Activated CD4-positive, alpha-beta T cell treated with anti-CD3 and anti-CD28 coated beads, Interleukin-2, amount 50 U/mL, for 4 hours (primary cell): Measurements from ENCODE around the gene NTSR1.
A peak's percentile ranks its signal among the peaks of the same experiment; 100 is the strongest.

Experiments
- DNase-seq, 2 experiments: peaks; one replicate each; pipeline ENCODE4 v3.0.0-alpha.2; 2020

NTSR1 gene

DNA sequence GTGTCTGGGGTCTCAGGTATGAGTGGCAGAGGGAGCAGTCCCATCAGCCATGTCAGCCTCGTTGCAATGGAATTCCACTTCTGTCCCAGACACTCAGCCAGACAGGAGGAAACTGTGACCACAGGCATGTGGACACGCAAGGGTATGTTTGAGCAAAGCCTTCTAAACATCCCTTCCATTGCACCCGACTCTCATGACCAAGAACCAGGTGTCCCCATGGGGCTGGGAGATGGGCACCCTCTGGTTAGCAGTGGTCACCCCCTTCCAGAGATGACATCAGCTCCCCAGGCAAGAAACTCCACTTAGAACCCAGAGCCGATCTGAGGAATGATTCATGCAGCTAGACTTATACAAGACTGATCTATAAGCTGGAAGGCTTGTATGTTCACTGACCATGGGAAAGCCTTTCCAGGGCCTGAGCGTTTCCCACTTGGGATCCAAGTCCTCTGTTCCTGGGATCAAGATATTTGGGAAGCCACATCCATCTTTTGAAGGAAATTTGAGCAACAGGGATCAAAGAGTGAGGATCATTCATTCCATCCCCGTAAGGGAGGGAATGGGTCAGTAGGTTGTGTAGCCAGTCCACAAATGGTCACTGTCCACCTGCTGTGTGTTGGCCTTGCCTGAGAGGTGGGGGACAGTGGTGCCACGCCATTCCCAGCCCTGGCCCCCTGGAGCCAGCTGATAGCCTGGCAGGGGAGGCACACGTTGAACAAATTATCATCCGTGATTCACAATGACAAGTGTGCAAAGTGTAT lies 83.7 kb downstream of the NTSR1 start:
- DNase-seq: no peak

DNA sequence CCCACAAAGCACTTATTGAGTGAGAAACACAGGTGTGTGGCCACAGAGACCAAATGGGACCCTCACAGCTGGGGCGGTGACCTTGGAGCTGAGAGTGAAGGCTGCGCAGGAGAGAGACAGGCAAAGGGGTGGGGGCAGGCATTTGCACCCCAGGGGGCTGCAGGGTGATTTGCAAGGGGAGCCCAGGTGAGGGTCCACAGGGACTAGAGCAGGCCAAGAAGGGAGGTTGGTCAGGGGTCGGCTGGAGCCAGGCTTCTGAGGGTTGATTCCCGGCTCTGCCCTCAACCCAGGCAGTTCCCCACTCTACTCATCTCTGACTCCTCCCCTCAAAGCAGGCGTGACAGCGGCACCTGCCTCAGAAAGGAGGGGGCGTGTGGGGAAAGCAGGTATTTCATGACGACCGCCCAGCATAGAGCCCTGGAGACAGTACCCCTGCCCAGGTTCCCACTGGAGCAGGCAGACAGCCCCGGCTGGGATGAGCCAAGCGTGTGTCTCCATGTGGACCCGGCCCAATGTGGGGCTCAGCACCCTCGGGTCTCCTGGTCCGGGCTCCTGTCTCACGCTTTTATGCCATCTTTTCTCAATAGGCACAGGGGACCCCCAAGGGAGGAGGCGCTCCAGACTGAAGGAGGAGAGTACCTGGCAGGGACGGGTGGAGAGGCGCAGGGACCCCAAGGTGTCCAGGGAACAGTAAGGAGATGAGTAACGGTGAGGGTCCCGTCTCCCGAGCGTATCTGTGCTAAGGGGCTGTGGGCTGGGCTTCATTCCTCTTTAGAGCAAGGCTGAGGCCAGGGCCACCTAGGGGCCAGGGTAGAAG lies 84.5 kb downstream of the NTSR1 start:
- no peak for DNase-seq

DNA sequence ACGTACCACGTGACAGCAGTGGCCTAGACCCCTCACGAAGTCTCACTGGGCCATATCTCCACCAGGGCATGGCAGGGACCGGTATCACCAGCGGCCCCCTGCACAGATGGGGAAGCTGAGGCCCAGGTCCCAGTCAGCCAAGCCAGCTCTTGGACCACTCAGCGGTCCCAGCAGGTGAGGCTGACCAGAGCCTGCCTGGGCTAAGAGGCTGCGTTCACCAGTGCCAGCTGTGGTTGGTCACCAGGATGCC lies 85.0 kb downstream of the NTSR1 start:
- DNase-seq: no peak

DNA sequence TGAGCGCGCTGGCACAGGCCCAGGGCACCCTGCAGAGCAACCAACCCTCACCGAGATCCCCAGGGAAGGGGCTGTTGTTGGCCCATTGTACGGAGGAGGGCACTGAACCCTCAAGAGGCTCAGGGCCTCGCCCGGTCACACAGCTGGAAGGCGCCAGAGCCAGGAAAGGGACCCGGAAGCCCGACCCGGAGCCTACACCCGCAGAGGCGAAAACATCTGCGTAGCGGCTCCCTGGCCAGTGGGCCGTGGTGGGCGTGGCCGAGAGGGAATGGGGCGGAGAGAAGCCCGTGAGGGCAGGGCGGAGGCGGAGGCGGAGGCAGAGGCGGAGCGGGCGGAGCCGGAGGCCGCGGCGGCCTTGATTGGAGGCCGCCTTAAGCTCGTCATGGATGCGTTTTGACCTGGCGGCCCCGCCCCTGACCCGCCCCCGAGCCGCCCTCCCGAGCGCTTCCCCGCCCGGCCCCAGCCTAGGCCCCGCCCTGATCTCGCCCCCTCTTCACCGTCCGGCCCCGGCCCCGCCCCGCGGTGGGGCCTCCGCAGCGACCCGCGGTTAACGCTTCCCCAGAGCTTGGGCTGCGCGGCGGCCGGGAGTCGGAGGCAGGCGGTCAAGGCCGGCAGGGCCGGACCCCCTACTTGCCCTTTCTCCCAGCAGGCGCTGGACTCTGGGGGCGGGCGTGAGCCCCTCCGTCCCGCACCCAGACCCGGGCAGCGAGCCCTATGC lies 85.5 kb downstream of the NTSR1 start:
- DNase-seq: peak; percentile 87 to 88

DNA sequence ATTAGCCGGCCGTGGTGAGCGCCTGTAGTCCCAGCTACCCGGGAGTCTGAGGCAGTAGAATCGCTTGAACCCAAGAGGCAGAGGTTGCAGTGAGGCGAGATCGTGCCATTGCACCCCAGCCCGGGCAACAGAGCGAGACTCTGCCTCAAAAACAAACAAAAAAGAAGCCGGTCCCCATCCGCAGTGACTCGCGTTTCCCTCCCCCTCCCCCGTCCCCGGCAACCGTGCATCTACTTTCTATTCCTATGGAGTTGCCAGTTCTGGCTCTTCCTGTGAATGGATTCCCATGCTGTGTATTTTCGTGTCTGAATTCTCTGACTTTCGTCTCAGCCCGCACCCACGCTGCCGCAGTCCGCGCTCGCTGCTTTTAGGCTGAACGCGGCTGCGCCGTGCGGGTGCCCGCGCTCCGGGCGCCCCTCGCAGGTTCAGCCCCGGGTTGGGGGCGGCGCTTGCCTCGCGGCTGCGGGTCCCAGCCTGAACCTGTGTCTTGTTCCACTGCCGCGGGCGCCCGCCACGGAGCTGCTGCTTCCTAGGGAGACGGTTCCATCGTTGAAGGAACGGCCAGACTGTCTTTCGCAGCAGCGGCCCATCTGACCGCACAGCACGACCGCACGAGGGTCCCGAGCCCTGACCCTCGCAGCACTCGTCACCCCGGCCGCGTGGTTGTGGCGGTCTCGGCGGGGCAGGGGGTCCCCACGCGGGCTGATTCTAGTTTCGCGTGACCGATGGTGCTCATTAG lies 86.6 kb downstream of the NTSR1 start:
- peak; percentile 54 to 63 for DNase-seq

DNA sequence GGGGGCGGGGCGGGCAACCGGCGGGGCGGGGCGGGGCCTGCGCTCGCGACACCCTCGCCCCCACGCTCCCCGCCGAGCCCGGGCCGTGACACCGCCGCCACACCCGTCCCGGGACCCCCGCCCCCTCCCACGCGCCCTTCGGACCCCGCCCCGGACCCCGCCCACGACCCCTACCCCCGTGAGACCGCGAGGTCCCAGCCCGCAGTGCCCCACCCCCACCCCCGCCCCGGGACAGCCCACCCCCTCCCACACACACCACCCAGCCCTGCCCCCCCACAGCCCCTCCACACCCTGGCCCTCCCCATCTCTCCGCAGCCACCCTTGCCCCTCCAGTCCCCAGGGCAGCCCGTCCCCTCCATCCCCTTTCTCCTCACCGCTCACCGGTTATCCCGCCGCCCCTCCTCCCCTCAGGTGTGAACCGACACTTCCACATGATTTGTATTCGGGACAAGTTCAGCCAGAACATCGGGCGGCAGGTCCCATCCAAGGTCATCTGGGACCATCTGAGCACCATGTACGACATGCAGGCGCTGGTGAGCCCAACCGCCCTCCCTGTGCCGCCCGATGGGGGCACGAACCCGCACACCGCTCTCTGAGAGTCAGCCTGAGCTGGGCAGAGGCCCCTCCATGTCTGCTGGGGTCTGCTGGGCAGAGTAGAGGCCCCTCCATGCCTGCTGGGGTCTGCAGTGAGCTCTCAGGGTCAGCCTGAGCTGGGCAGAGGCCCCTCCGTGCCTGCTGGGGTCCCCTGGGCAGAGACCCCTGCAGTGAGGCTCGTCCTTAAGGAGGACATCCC lies 88.3 kb downstream of the NTSR1 start:
- DNase-seq: no peak

DNA sequence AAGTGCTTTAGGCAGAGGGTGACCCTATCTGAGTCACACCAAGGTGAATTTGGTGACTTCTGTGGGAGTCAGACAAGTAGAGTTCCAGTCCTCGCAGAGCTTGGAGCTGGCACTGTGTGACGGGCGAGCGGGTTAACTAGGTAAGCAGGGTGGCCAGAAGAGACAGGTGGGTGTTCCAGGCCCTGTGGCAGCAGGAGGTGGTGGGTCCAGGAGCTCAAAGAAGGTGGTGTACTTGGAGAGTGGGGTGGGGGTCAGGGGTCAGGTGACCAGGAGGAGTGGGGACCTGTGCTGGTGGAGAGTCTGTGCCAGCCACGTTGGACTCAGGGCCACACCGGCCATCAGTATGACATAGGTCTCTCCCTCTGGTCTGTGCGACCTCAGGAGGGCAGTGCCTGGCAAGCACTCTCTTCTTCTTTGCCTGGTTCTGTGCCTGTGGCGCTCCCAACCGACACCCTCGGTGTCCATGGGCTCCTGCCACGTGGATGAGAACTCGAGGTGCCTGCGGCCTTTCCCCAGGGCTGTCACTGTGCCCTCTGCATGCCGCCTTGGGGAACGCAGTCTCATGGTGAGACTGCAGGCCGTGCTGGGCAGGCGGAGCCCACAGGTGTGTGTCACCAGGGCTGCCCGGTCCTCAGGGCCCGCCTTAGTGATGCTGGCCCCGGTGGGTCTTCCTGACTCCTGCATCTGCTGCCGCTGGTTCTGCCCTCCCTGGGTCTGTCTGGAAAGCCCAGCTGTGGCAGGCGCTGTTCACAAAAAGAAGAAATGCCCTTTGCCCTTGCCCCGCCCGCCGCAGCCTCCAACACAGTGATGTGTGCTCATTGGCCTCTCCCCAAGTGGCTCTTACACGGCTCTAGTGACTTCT lies 89.3 kb downstream of the NTSR1 start:
- no peak for DNase-seq

DNA sequence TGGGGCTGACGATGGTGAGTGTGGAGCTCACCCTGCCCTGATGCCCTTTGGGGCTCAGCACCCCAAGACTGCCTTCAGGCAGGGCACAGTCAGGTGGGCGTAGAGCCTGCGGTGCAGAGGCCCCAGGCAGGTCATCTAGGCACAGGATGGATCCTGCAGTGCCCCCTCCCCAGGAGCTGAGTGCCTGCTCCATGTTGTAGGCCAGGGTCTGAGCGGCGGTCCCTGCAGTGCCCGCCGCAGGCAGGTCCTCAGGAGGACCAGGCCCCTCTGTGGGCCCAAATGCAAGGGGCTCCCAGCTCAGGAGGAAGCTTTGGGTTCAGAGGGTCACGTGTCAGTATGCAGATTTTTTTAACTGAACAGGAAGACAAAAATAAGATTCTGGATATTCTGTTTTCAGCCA lies 90.4 kb downstream of the NTSR1 start:
- DNase-seq: no peak

DNA sequence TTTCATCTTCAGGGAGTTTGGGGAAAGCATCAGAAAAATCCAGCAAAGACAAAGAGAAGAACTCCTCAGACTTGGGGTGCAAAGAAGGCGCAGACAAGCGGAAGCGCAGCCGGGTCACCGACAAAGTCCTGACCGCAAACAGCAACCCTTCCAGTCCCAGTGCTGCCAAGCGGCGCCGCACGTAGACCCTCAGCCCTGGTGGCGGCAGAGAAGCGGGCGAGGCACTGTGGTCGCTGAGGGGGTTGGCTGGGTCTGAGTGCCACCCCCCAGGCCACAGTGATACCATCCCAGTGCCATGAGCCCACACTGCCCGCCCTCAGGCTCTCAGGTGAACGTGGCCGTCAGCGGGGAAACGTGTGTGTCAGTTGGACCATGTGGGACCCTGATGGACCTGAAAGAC lies 90.8 kb downstream of the NTSR1 start:
- DNase-seq: no peak

DNA sequence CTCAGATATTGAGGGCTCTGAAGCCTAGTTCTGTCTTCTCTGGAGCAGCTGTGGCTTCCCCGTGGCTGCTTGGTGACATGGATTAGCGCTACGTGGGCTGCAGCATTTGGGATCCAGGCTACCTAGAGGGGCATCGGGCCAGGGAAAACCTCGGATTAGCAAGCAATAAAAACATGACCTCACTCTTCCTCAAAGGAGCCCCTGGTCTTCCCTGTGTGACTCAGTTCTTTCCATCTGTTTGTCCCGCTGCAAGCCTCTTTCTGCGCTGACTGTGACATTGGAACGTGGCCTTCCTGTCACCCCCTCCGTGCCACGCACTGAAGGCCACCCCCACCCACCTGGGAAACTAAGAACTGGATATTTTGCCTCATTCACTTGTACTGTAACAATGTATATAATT lies 91.2 kb downstream of the NTSR1 start:
- DNase-seq: no peak

DNA sequence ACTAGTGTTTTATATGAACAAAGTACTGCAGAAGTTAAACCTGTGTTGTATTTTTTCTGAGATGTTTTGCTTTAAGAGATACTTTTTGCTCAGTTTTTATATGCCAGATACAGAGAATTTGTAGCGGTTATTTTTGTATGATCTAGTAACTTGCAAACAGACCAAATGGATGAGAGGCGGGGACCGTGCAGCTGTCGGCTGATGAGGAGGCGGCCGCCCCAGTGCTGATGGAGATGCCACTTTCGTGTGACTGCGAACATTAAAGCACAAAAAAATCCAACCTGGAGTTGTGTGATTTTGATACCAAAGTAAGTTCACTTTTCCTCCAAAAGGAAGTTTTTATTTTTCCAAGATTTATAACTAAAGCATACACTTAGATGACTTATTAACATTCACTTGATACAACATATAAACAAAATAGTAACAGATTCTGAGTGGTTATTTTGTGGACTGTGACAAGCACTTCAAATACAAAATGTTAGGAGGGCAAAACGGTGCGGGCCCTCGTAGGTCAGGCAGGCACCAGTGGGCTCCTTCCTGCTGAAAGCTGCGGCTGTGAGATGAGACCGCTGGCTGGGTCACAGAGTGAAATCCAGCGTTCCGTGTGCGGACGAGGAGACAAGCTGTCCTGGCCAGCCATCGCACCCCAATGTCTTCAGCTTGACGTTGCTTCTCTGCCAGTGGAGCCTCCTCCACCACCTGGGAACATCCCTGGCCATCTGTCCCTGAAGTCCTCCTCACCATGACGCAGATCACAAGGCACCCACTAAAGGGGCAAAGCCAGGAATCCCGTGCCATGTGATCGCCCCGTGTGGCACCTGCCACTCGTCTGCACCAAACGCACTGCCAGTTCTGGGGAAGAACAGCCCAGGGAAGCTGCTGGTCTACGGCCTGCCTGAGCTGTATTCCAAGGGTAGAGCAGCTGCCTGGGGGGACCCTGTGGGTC lies 92.0 kb downstream of the NTSR1 start:
- DNase-seq: no peak

DNA sequence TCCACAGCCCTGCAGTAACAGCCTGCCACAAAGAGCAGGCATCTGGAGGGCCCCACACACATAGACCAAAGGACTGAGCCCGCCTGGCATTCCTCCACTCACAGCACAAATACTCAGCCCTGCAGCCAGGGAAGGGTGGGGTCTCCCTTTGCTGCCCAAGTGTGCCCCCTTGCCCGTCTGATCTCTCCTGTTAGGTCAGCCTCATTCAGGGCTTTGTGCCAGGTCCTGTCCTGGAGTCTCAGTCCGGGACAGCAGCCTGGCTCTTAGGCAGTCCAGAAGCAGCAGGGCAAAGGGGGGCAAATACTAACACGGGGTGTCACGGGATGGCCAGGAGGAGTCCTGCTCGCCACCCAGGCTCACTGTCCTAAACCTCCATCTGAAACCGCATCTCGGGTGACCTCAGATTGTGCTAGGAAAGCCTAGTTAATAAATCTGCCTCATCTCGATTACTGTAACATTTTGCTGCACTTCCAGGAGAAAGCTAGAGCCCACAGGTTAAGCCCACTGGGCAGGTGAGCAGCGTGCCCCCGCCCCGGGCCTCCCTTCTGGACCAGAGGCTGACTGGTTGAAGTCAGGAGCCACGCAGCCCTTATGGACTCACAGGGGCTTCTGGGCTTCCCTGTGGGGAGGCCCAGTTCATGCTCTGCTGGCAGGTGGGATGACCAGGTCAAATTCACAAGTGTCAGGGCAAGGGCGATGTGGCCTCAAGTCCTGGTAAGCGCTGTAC lies 92.8 kb downstream of the NTSR1 start:
- DNase-seq: no peak

DNA sequence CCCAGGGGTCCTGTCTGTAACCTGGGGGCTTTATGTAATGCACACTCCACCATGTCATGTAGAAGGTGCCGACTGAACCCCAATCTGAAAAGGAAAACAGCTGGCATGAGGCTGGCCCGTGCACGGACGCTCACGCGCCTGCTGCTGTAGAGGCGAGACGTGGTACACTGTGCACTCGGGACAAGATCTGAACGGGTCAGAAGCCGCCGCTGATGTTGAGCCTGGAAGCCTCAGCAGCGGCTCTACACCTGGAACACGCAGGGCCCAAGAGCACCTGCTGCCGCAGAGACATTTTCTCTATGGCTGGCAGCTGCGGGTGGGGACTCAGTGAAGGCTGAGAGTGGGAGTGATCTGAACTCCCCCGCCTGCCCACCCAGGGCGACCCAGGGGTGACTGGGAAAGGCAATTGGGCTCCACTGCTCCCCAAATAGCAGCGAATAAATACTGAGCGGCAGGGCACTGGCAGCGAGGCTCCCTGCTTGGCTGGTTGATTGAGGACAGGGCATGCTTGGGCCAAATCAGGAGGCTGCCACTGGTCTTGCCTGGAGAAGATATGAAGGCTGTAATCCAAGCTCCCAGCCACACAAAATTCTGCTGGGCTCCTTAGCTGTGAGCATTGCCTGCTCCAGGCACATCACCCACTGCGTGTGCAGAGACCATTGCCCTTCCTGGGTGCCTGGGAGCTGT lies 93.5 kb downstream of the NTSR1 start:
- no peak for DNase-seq

DNA sequence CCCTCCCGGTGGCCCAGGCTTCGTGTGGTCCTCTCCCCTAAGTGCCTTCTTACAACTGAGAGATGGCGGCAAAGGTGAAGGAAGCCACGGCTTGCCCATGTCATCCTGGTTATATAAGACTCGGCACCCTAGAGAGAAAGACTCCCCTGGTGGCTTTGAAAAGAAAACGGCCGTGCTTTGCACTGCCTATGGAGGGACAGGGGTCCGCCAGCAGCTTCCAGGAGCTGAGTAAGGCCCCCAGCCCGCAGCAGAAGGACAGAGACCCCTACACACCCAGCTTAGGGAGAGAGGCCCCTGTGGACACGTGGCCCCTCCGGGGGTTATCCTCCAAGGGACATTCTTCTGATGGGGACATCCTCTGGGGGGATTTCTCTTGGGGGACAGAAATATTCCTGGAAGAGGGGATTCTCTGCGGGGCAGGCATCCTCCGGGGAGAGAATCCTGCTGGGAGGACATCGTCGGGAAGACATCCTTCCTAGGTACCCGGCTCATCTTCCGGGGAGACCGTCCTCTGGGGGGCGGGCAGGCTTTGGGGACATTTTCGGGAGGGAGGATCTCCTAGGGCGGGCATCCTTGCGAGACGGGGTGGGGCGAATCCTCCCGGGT lies 95.5 kb downstream of the NTSR1 start:
- no peak for DNase-seq

DNA sequence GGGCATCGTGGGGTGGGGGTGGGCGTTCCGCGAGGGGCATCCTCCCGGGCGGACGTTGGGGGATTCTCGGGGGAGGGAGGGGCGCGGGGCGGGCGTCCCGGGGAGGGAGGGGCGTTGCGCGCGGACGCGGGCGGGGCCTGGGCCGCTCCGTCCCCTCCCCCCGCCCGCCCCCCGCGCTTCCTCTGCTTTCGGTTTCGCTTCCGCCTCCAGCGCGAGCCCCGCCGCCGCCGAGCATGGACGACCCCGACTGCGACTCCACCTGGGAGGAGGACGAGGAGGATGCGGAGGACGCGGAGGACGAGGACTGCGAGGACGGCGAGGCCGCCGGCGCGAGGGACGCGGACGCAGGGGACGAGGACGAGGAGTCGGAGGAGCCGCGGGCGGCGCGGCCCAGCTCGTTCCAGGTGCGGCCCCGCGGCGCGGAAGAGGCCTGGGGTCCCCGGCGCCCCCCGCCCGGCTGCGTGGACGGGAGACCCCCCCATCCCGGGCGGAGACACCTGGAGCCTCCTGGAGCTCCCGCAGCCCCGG lies 96.1 kb downstream of the NTSR1 start, which contains the start of gene OGFR:
Gene OGFR (plus strand): TSS at position 209 of the 528 bp plus-strand sequence. CDS start 25 bp downstream, at position 234.
- DNase-seq: peak; percentile 64 to 68

DNA sequence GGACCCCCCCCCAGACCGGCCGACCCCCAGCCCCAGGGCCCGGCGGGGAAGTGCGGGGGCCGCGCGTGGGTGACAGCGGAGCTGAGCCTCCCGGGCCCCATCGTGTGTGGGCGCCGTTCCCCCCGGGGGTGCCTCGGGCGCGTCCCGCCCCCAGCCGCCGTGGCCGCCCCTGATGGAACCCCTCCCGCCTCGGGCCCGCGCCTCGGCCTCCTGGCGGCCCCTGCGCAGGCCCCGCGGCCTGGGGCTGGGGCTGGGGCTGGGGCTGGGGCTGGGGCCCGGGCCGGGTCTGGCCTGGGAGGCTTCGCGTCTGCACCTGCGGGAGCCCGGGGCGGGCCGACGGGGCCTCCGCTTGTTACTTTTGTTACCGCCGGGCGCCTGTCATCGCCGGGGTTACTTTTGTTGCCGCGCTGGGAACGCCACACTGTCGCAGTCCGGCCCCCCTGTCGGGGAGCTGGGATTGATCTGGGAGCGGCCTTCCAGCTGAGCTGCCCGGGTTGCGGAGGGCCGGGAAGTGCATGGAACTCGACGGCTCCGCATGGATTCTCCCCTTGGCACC lies 96.6 kb downstream of the NTSR1 start:
- DNase-seq: peak; percentile 50 to 57

DNA sequence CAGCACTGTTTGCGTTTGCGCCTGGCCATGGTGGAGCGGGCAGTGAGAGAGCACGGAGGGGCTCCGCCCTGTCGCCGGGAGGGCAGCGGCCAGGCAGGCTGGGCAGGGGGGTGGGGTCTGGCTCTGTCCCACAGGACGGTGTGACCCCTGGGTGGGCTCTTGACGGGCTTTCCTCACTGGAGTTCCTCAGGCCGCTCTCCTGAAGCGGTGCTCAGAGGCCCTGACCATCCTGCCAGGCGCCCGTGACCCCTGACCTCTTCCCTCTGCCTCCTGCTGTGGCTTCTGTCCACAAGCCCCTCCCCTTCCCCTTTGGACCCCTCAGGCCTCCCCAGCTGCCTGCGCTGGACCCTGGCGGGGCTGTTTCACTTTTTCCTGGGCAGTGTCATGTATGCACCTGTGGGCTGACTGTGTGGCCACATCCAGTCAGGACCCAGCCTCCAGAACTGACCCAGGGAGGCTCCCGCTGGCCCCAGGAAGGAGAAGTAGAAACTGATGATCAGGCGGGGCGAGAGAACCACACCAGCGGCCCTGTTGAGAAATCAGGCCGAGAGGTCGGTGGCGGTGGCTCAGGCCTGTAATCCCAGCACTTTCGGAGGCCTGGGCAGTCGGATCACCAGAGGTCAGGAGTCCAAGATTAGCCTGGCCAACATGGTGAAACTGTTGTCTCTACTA lies 97.2 kb downstream of the NTSR1 start:
- DNase-seq: no peak
